Fibroblast of villous mesenchyme (primary cell): ENCODE data around the gene RRP1B. TPM values are rescaled to one million over a fixed set of nuclear protein-coding genes. Genes with fewer than 3 reads are reported as not detected.
A peak's percentile ranks its signal among the peaks of the same experiment; 100 is the strongest.
"Not testable (repeated sequence)": the region's sequence is repeated elsewhere in the genome, so short reads cannot be mapped to it uniquely, and the experiment has no call there.

Experiments used
- DNase-seq: peaks from one replicate; pipeline ENCODE4 v3.0.0-alpha.2; 2010; ENCODE audit warnings: low read depth
- H3K4me3 ChIP-seq: 2 replicates; pipeline ENCODE4 v1.5.1; 2011; ENCODE audit warnings: low read depth, mild to moderate bottlenecking, low read length
- total RNA-seq: library from RNA; depleted of rRNA; stranded (reverse); fragments of >200 nt; gene quantifications from 2 replicates; pipeline ENCODE4 v1.2.3, GENCODE V29; 2012
- TF ChIP-seq, protein P1 (sequence below): IDR thresholded peaks from 2 replicates; pipeline ENCODE4 v1.5.1; 2012; ENCODE audit warnings: low read depth, mild to moderate bottlenecking, low read length; ENCODE audit not compliant: insufficient read depth

Gene RRP1B, protein sequence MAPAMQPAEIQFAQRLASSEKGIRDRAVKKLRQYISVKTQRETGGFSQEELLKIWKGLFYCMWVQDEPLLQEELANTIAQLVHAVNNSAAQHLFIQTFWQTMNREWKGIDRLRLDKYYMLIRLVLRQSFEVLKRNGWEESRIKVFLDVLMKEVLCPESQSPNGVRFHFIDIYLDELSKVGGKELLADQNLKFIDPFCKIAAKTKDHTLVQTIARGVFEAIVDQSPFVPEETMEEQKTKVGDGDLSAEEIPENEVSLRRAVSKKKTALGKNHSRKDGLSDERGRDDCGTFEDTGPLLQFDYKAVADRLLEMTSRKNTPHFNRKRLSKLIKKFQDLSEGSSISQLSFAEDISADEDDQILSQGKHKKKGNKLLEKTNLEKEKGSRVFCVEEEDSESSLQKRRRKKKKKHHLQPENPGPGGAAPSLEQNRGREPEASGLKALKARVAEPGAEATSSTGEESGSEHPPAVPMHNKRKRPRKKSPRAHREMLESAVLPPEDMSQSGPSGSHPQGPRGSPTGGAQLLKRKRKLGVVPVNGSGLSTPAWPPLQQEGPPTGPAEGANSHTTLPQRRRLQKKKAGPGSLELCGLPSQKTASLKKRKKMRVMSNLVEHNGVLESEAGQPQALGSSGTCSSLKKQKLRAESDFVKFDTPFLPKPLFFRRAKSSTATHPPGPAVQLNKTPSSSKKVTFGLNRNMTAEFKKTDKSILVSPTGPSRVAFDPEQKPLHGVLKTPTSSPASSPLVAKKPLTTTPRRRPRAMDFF
- 26.1 and 36.3 TPM in 2 replicates for total RNA-seq

DNA sequence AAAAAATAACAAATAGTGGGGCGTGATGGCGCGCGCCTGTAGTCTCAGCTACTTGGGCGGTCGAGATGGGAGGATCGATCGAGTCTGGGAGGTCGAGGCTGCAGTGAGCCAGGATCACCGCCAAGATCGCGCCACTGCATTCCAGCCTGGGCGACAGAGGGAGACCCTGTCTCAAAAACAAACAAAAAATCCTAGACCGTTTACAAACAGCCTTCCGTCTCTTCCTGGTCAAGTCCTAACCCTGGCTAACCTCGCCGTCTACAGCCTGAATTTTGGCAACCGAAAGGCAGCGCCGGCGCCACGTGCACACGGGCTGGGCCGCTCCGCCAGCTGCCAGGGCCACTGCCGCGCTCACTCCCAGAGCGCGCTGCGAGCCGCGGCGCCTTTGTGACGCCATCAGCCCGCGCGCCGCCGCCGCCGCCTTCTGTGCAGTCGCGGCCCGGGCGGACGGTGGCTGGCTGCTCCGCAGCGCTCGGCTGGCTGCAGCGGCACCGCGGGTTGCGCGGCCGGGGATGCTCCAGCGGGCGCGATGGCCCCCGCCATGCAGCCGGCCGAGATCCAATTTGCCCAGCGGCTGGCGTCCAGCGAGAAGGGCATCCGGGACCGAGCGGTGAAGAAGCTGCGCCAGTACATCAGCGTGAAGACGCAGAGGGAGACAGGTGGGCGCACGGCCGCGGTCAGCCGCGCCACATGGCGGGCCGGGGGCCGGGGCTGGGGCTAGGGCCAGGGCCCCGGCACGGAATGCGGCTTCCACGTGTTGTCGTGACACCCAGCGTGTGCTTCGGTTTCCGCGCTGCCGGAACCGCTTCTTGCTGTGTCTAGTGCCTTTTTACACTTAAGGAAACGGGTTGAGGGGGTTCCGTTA, at the start of gene RRP1B, which contains the start of gene HSF2BP:
TSS of gene RRP1B (plus strand) at position 425 of the 865 bp plus-strand sequence. CDS start at position 530, 105 bp downstream.
TSS of gene HSF2BP (minus strand) at position 353 of the 865 bp plus-strand sequence. CDS start 1,392 bp downstream, outside the sequence.
- TF ChIP-seq, protein P1, sequence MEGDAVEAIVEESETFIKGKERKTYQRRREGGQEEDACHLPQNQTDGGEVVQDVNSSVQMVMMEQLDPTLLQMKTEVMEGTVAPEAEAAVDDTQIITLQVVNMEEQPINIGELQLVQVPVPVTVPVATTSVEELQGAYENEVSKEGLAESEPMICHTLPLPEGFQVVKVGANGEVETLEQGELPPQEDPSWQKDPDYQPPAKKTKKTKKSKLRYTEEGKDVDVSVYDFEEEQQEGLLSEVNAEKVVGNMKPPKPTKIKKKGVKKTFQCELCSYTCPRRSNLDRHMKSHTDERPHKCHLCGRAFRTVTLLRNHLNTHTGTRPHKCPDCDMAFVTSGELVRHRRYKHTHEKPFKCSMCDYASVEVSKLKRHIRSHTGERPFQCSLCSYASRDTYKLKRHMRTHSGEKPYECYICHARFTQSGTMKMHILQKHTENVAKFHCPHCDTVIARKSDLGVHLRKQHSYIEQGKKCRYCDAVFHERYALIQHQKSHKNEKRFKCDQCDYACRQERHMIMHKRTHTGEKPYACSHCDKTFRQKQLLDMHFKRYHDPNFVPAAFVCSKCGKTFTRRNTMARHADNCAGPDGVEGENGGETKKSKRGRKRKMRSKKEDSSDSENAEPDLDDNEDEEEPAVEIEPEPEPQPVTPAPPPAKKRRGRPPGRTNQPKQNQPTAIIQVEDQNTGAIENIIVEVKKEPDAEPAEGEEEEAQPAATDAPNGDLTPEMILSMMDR: peak; percentile 3
- H3K4me3 ChIP-seq: peak within 1 kb of the TSS; percentile 78
- peak; percentile 88 for DNase-seq

DNA sequence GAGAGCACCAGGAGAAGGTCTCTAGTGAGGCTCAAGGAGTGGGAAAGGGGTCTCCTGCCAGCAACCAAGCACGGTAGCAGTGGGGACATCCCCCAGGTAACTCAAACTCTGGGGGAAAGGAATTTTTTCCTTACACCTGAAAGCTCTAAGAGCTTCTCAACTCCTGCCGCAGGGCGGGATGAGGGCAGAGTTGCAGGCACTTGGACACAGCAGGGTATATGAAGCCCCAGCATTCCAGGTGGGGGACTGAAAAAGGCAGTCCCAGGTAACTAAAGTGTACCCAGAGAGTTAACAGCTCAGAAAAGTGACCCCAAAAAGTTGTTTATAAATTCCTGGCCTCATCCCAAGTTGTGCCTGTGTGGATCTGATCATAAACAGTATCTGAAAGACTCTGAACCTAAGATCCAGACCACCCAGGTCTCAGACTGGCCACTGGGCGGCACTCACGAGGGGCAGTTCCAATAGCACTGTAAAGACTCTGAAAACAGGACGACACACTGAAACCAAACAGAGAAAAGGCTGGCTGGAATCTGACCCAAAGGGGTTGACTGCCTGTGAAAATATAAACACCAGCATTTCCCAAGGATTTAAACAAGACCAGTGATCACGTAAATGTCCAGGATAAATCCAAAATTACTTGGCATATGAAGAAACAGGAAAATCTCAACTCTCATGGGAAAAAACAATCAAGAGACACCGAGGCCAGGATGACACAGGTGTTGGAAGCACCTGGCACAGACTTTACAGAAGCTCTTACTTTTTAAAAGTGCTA, 47.6 kb upstream of the RRP1B start:
- H3K4me3 ChIP-seq: no peak overlapping the region
- TF ChIP-seq, protein P1: peak; percentile 89
- DNase-seq: peak; percentile 99

DNA sequence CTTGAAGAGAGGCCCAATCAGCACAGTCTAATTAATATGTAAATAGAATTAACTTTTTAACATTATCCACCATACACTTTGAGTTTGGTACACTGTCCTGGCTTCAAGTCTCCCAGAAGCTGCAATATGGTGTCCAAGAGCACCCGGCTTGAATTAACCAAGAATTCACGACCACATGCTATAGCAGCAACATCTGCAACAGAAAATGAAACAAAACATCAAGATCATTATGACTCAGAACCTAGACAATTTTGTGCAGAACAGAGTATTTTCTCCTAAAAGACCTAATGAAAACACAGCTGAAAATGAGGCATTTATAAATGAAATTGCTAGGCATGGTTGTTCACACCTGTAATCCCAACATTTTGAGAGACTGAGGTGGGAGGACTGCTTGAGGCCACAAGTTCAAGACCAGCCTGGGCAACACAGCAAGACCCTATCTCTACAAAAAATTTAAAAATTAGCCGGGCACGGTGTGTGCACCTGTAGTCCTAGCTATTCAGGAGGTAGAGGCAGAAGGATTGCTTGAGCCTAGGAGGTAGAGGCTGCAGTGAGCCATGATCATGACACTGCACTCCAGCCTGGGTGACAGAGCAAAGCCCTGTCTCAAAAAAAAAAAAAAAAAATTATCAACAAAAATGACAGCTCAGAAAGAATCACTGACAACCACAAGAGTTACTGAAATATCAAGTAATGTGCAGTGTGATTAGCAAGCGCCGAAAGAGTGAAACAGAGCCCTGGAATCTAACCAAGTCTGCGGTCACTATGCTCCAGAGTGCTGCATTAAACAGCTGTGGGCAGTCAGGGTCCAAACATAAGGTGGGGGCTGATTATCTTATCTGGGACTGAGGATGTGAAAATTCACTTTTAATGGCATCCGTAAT, 45.4 kb upstream of the RRP1B start:
- H3K4me3 ChIP-seq: no peak overlapping the region
- TF ChIP-seq, protein P1: no peak
- DNase-seq: peak; percentile 92

DNA sequence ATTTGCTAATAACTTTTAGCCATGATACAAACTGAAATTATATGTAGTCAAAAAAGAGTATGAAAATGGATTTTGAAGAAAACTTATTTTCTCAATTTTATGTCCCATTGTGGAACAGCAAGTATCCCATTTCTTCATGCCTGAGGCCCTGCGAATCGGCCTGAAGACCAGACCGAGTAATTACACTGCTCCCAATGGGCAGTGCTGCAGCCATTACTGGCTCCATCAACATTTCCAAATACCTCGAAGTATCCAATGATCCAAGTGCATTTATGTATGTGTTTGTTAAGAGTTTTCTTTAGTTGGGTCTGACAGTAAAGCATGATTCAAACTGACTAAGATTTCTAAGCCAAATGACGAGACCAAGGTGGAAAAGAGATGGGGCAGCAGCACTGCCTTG, 44.5 kb upstream of the RRP1B start:
- TF ChIP-seq, protein P1: no peak
- DNase-seq: no peak
- H3K4me3 ChIP-seq: no peak overlapping the region

DNA sequence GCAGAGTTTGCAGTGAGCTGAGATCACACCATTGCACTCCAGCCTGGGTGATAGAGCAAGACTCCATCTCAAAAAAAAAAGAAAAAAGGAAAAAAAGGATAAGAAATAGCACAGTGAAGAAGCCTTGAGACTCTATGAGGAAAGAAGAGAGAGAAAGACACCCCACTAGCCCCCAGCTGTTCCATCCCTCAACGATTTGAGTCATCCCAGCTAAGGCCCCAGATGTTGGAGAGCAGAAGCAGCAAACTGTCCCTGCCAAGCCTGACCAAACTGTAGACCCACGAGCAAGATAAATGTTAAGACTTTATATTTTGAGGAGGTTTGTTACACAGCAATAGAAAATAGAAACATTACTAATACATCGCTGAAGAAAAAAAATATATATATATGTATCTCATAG, 42.5 kb upstream of the RRP1B start:
- not testable (repeated sequence) for DNase-seq, H3K4me3 ChIP-seq

DNA sequence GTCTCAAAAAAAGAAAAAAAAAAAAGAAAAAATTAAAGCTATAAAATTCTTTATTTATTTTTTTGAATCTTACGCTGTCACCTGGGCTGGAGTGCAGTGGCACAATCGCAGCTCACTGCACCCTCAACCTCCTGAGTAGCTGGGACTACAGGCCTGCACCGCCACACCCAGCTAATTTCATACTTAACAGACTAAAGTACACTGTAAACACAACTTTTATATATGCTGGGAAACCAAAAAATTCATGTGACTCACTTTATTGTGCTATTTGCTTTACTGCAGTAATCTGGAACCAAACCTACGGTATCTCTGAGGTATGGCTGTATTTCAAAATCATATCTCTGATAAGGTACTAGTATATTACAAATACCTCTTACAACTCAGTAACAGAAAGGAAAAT, 40.4 kb upstream of the RRP1B start:
- no peak overlapping the region for H3K4me3 ChIP-seq
- TF ChIP-seq, protein P1: no peak
- peak; percentile 80 for DNase-seq
